ENCODE data around the gene SRPK2. TPM values are rescaled to one million over a fixed set of nuclear protein-coding genes. Genes with fewer than 3 reads are reported as not detected.

SRPK2 gene
- total and polyA plus RNA-seq, 2 of the 13 experiments (the other 11 are each of a cell fraction or from before 2014, with no cell fraction given): 10.1 to 22.3 TPM

GRCh38 chr7:105132335-105132734 is 256.4 kb downstream of the SRPK2 start:
- H3K4me3 ChIP-seq (replicated peaks in 1 of 3; ENCODE audit: insufficient read depth in 1 of 3, low read depth in 2 of 3, low read length in 3 of 3): no peak overlapping the region
- no peaks in the 10 kb centered on the region for H3K27me3 ChIP-seq (ENCODE audit: control insufficient read depth in 1 of 2, insufficient read depth in 2 of 2, low read length in 2 of 2)
- no peaks in the 10 kb centered on the region for H4K20me1 ChIP-seq (ENCODE audit: insufficient read depth, low read length)
- no peaks in the 10 kb centered on the region for H3K9me3 ChIP-seq (ENCODE audit: low read length)
- no peak overlapping the region for H2AFZ ChIP-seq (ENCODE audit: low read length)
- no peaks in the 10 kb centered on the region for H3K4me1 ChIP-seq (ENCODE audit: insufficient read depth, low read length)
- H3K36me3 ChIP-seq (replicated peaks in 1 of 2; ENCODE audit: control insufficient read depth in 1 of 2, insufficient read depth in 2 of 2, low read length in 2 of 2): peaks cover 6 to 22% of the 10 kb centered on the region in 2 experiments; a peak in 4 of 5 replicates
- ATAC-seq (no peak), FAIRE-seq (no peak), DNase-seq (ENCODE audit: low spot score) (no peak)
- ChIA-PET CTCF (ENCODE audit: low intra/inter-chr PET ratio, low total read pairs) (no interaction called here), POLR2A (no interaction called here)
- no peak overlapping the region for H3K9ac ChIP-seq (ENCODE audit: insufficient read depth, low read depth, low read length)
- 100% methylated on average over 4 of the region's 5 CpGs for WGBS (ENCODE audit: low lambda C conversion rate)
- in situ Hi-C loops (cut with HindIII; ENCODE audit: extremely low pct_ligation_motif_present, low pct_unique_long_range_greater_than_20kb): no loop called here
- BruUV-seq (replicated peaks): no TSS peak
- no peak overlapping the region for H3K27ac ChIP-seq (ENCODE audit: extremely low read length, insufficient read depth, low read length)
- intact Hi-C loops (cut with micrococcal nuclease; ENCODE audit: unreplicated experiment): no loop called here
- TF ChIP-seq MAX (IDR thresholded peaks at IDR 0.05): no peak
- TF ChIP-seq HOXA3 (CRISPR knock-in tag; IDR thresholded peaks at IDR 0.05): no peak
- no peak for TF ChIP-seq ATRX (CRISPR knock-in tag; IDR thresholded peaks at IDR 0.05; ENCODE audit: borderline replicate concordance)
- TF ChIP-seq MXD1 (CRISPR knock-in tag; IDR thresholded peaks at IDR 0.05): no peak
- TF ChIP-seq POLR2AphosphoS5 (IDR thresholded peaks at IDR 0.05; ENCODE audit: low read depth, low read length): no peak
- no peaks in the 10 kb centered on the region for H3K79me2 ChIP-seq (ENCODE audit: insufficient read depth, low read length)
- no peak overlapping the region for H3K4me2 ChIP-seq (ENCODE audit: low read depth, low read length)

- Histone ChIP-seq H3K9ac (ENCODE audit: insufficient read depth, low read depth, low read length) (no peak overlapping the region), H3K4me1 (ENCODE audit: insufficient read depth, low read length) (no peaks in the 10 kb centered on the region), H3K9me3 (ENCODE audit: low read length) (no peaks in the 10 kb centered on the region), H3K27me3 (ENCODE audit: control insufficient read depth in 1 of 2, insufficient read depth in 2 of 2, low read length in 2 of 2) (no peaks in the 10 kb centered on the region), H4K20me1 (ENCODE audit: insufficient read depth, low read length) (no peaks in the 10 kb centered on the region), H3K36me3 (replicated peaks in 1 of 2; ENCODE audit: control insufficient read depth in 1 of 2, insufficient read depth in 2 of 2, low read length in 2 of 2) (peaks cover 3 to 25% of the 10 kb centered on the region in 2 experiments; a peak in 3 of 5 replicates), H3K79me2 (ENCODE audit: insufficient read depth, low read length) (no peaks in the 10 kb centered on the region), H3K4me3 (replicated peaks in 1 of 3; ENCODE audit: insufficient read depth in 1 of 3, low read depth in 2 of 3, low read length in 3 of 3) (no peak overlapping the region), H3K4me2 (ENCODE audit: low read depth, low read length) (no peak overlapping the region), H2AFZ (ENCODE audit: low read length) (no peak overlapping the region), H3K27ac (ENCODE audit: extremely low read length, insufficient read depth, low read length) (no peak overlapping the region)
- intact Hi-C loops (cut with micrococcal nuclease; ENCODE audit: unreplicated experiment): no loop called here
- FAIRE-seq: no peak
- POLR2A ChIA-PET: no interaction called here
- CTCF ChIA-PET (ENCODE audit: low intra/inter-chr PET ratio, low total read pairs): no interaction called here
- BruUV-seq (replicated peaks): no TSS peak
- 90% methylated on average over 7 of the region's 7 CpGs for WGBS (ENCODE audit: low lambda C conversion rate)
- in situ Hi-C loops (cut with HindIII; ENCODE audit: extremely low pct_ligation_motif_present, low pct_unique_long_range_greater_than_20kb): no loop called here
- ATAC-seq: no peak
- no peak for DNase-seq (ENCODE audit: low spot score)
- TF ChIP-seq SP140L (CRISPR knock-in tag; IDR thresholded peaks at IDR 0.05; ENCODE audit: borderline replicate concordance) (no peak), ZBTB4 (CRISPR knock-in tag; IDR thresholded peaks at IDR 0.05; ENCODE audit: borderline replicate concordance) (no peak), ZNF576 (CRISPR knock-in tag; IDR thresholded peaks at IDR 0.05) (no peak), KDM2A (CRISPR knock-in tag; IDR thresholded peaks at IDR 0.05; ENCODE audit: borderline replicate concordance, low read depth) (no peak), NRL (CRISPR knock-in tag; IDR thresholded peaks at IDR 0.05; ENCODE audit: borderline replicate concordance) (no peak), ZNF224 (CRISPR knock-in tag; IDR thresholded peaks at IDR 0.05) (no peak), SIN3A (IDR thresholded peaks at IDR 0.05; ENCODE audit: borderline replicate concordance, low read depth, low read length) (no peak), ZNF709 (CRISPR knock-in tag; IDR thresholded peaks at IDR 0.05) (no peak), E2F2 (CRISPR knock-in tag; IDR thresholded peaks at IDR 0.05; ENCODE audit: borderline replicate concordance) (no peak)
Observed at GRCh38 chr7:105131890-105132289, 256.8 kb downstream of the SRPK2 start.

Measured in HepG2 (cell line).